Small intestine (tissue), 7 donors: Measurements from ENCODE around the gene S100A3. TPM values are rescaled to one million over a fixed set of nuclear protein-coding genes. Genes with fewer than 3 reads are reported as not detected.
"Not testable (repeated sequence)": the region's sequence is repeated elsewhere in the genome, so short reads cannot be mapped to it uniquely, and the experiment has no call there.

Experiments used
- DNase-seq, 2 donors: peaks; one replicate each; pipeline versions ENCODE4 v3.0.0 to v3.0.0-alpha.2; 2013
- FAIRE-seq: peaks from 2 replicates; lab custom pipeline; 2012; peaks lifted over from hg19 to GRCh38; lab: Jason Lieb, UNC
- H3K27ac ChIP-seq, 3 donors: one replicate each; pipeline ENCODE4 v1.5.1; 2013; ENCODE audit warnings: low read length in 2 of 3, mild to moderate bottlenecking in 2 of 3, control low read depth in 1 of 3, inconsistent platforms in 1 of 3, low read depth in 1 of 3, moderate library complexity in 1 of 3
- H3K27me3 ChIP-seq, 3 donors: one replicate each; pipeline ENCODE4 v1.6.1; 2013; ENCODE audit warnings: low read length in 3 of 3, inconsistent platforms in 1 of 3; ENCODE audit not compliant: control insufficient read depth in 3 of 3, insufficient read depth in 3 of 3
- H3K36me3 ChIP-seq, 3 donors: one replicate each; pipeline ENCODE4 v1.6.1; 2013; ENCODE audit warnings: low read length in 3 of 3, inconsistent platforms in 1 of 3, low read depth in 1 of 3, mild to moderate bottlenecking in 1 of 3, moderate library complexity in 1 of 3; ENCODE audit not compliant: control insufficient read depth in 3 of 3, insufficient read depth in 2 of 3
- H3K4me1 ChIP-seq, 3 donors: one replicate each; pipeline ENCODE4 v1.6.1; 2013; ENCODE audit warnings: low read length in 2 of 3, inconsistent platforms in 1 of 3, low read depth in 1 of 3, mild to moderate bottlenecking in 1 of 3, moderate library complexity in 1 of 3; ENCODE audit not compliant: control insufficient read depth in 3 of 3, insufficient read depth in 2 of 3
- H3K4me3 ChIP-seq, 3 donors: one replicate each; pipeline ENCODE4 v1.5.1; 2013; ENCODE audit warnings: low read length in 3 of 3, control low read depth in 1 of 3, inconsistent platforms in 1 of 3, low read depth in 1 of 3, mild to moderate bottlenecking in 1 of 3, moderate library complexity in 1 of 3
- H3K9me3 ChIP-seq, 2 donors: one replicate each; pipeline ENCODE4 v1.6.1; 2013; ENCODE audit warnings: low read depth in 1 of 2, low read length in 1 of 2; ENCODE audit not compliant: control insufficient read depth in 2 of 2, insufficient read depth in 1 of 2
- WGBS, 3 donors: extraction: QIAGEN DNeasy Blood & Tissue Kit; methylation state at CpG; one replicate each; pipeline ENCODE4 v1.1.7; 2013; 5-methylcytosine and 5-hydroxymethylcytosine counted together
- polyA plus RNA-seq, 4 donors: library from polyadenylated mRNA; stranded (reverse) in 3 of 4; unstranded in 1 of 4; fragments of 200-250 nt in 3 of 4; fragments of 120-200 nt in 1 of 4; gene quantifications; one replicate each; pipeline versions ENCODE4 v1.2.1 to v1.2.3, GENCODE V29; 2013
- donor health status: healthy with polysubstance abuse.
- donor health status: control.
- donor health status: control.
- donor health status: Bipolar disorder and iron deficiency.
- donor health status: healthy.

The S100A3 gene
- polyA plus RNA-seq, 4 donors: 0.06 to 4.3 (median 2.1) TPM; not detected in 1

- H3K4me1 ChIP-seq: peaks cover 6 to 44% (median 8%) of the 10 kb centered on the region in 3 donors
- peak overlapping the region; percentile 6 to 71 (median 71) for H3K27ac ChIP-seq
- H3K27me3 ChIP-seq: no peaks in the 10 kb centered on the region
- WGBS, 3 donors: 73 to 83% (median 76%) methylated on average over 22 of the region's 22 CpGs
- H3K9me3 ChIP-seq: no peaks in the 10 kb centered on the region
- peaks cover 0 to 3% (median 0%) of the 10 kb centered on the region in 3 donors for H3K36me3 ChIP-seq
- H3K4me3 ChIP-seq: no peak overlapping the region
- DNase-seq: no peak
- FAIRE-seq: no peak
These were observed 18.7 kb upstream of the S100A3 start for GRCh38 chr1:153567621-153568366.

- Histone ChIP-seq H3K36me3 (peaks cover 0 to 3% (median 0%) of the 10 kb centered on the region in 3 donors), H3K27me3 (no peaks in the 10 kb centered on the region), H3K4me3 (no peak overlapping the region), H3K9me3 (no peaks in the 10 kb centered on the region), H3K4me1 (peaks cover 6 to 44% (median 8%) of the 10 kb centered on the region in 3 donors), H3K27ac (peak overlapping the region; percentile 91 to 98 (median 96))
- WGBS, 3 donors: 30 to 42% (median 35%) methylated on average over 16 of the region's 16 CpGs
- no peak for FAIRE-seq
- peak; percentile 99 for DNase-seq
These were observed 17.6 kb upstream of the S100A3 start for GRCh38 chr1:153566414-153567371.

GRCh38 chr1:153565529-153566374 is 16.7 kb upstream of the S100A3 start, which contains the start of gene S100A2:
TSS of gene S100A2 (minus strand) at chr1:153565844. CDS start at chr1:153563877, 1,967 bp downstream.
- peaks cover 0 to 3% (median 0%) of the 10 kb centered on the region in 3 donors for H3K36me3 ChIP-seq
- H3K27me3 ChIP-seq: no peaks in the 10 kb centered on the region
- peaks cover 6 to 42% (median 8%) of the 10 kb centered on the region in 3 donors for H3K4me1 ChIP-seq
- no peaks in the 10 kb centered on the region for H3K9me3 ChIP-seq
- H3K27ac ChIP-seq: peak within 1 kb of the TSS; percentile 91 to 98 (median 96)
- no peak within 1 kb of the TSS for H3K4me3 ChIP-seq
- DNase-seq (peak; percentile 68 to 75), FAIRE-seq (no peak)
- 23 to 40% (median 34%) methylated on average over 8 of the region's 8 CpGs for WGBS, 3 donors

DNA sequence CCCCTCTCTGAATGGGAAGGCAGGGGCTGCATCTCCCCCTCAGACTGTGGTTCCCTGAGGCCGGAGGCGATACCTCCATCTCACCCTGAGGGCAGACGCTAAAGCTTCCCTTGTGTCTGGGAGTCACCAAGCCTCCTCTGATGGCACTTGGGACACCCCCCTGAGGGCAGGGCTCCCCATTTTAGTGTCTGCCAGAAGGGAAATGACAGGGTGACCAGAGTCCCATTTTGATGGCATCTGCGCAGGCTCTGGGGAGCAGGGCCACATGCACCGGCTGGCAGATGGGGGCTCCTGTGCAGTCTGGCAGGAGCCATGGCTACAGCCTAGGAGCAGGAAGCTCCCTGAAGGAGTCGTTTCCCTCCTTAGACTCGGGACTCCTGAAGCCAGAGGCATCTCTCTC is 14.9 kb upstream of the S100A3 start:
- FAIRE-seq: no peak

GRCh38 chr1:153563483-153563901 is 14.4 kb upstream of the S100A3 start:
- Histone ChIP-seq H3K36me3 (peaks cover 0 to 3% (median 0%) of the 10 kb centered on the region in 3 donors), H3K27ac (no peak overlapping the region), H3K4me3 (no peak overlapping the region), H3K9me3 (no peaks in the 10 kb centered on the region), H3K27me3 (no peaks in the 10 kb centered on the region), H3K4me1 (peaks cover 6 to 33% (median 8%) of the 10 kb centered on the region in 3 donors)
- WGBS, 3 donors: 83 to 89% (median 89%) methylated on average over 6 of the region's 6 CpGs
- FAIRE-seq: no peak
- DNase-seq: no peak

More for the DNA sequence above, 14.9 kb upstream of the S100A3 start:
- H3K36me3 ChIP-seq: peaks cover 0 to 3% (median 0%) of the 10 kb centered on the region in 3 donors
- H3K27ac ChIP-seq: no peak overlapping the region
- H3K4me3 ChIP-seq: no peak overlapping the region
- no peaks in the 10 kb centered on the region for H3K9me3 ChIP-seq
- no peaks in the 10 kb centered on the region for H3K27me3 ChIP-seq
- DNase-seq: no peak
- H3K4me1 ChIP-seq: peaks cover 6 to 37% (median 8%) of the 10 kb centered on the region in 3 donors
- 87 to 93% (median 92%) methylated on average over 7 of the region's 7 CpGs for WGBS, 3 donors

DNA sequence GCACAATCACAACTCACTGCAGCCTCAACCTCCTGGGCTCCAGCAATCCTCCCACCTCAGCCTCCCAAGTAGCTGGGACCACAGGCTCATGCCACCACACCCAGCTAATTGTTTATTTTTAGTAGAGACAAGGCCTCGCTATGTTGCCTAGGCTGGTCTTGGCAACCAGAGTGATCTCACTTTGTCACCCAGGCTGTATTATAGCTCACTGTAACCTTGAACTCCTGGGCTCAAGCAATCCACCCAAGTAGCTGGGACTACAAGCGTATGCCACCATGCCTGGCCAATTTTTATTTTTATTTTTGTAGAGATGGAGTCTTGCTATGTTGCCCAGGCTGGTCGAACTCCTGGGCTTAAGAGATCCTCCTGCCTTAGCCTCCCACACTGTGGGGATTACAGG is 13.0 kb upstream of the S100A3 start:
- H3K4me3 ChIP-seq, H3K9me3 ChIP-seq, FAIRE-seq, H3K27me3 ChIP-seq, DNase-seq, H3K36me3 ChIP-seq, H3K27ac ChIP-seq: not testable (repeated sequence)
- peaks cover 4 to 19% (median 6%) of the 10 kb centered on the region in 3 donors for H3K4me1 ChIP-seq
- 70 to 88% (median 74%) methylated on average over 3 of the region's 3 CpGs for WGBS, 3 donors

DNA sequence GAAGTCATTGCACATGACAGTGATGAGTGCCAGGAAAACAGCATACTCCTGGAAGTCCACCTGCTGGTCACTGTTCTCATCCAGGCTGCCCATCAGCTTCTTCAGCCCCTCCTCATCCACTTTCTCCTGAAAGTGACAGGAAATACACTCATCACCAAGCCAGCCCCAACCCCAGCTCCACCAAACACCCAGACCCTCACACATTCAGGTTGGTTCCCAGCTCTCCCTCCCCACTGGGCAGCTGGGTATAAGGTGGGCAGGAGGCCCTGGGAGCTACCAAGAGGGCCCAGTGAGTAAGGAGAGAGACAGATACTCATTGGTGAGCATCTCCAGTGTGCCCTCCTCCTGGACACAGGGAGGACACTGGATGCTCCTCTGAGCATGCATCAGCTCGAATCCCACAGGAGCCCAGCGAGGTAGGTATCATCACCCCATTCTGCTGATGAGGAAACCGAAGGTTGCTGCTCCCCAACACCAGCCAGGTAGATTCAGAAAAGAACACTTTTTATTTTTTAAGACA is 12.5 kb upstream of the S100A3 start:
- H3K27ac ChIP-seq: no peak overlapping the region
- H3K4me3 ChIP-seq: no peak overlapping the region
- WGBS, 3 donors: 95 to 96% (median 95%) methylated on average over 3 of the region's 3 CpGs
- FAIRE-seq (no peak), DNase-seq (no peak)
- H3K4me1 ChIP-seq: peaks cover 0 to 14% (median 6%) of the 10 kb centered on the region in 3 donors
- H3K36me3 ChIP-seq: peaks cover 0 to 3% (median 0%) of the 10 kb centered on the region in 3 donors
- no peaks in the 10 kb centered on the region for H3K9me3 ChIP-seq
- H3K27me3 ChIP-seq: no peaks in the 10 kb centered on the region
